H1 (cell line): ENCODE data around the gene ELAVL1. TPM values are rescaled to one million over a fixed set of nuclear protein-coding genes. Genes with fewer than 3 reads are reported as not detected.

Experiments used
- CTCF ChIA-PET: fragments of 300-600 bp; sonication (Branson Sonifier 250); formaldehyde crosslinking; loops from one replicate; lab custom pipeline; 2021; ENCODE audit not compliant: partially characterized antibody; lab: Charles Lee
- POLR2A ChIA-PET: fragments of 300-600 bp; sonication (Branson Sonifier 250); formaldehyde crosslinking; loops from one replicate; lab custom pipeline; 2021; ENCODE audit warnings: inconsistent platforms; ENCODE audit not compliant: partially characterized antibody; lab: Charles Lee
- DNase-seq, 2 experiments: peaks; one replicate each; pipeline versions ENCODE4 v3.0.0 to v3.0.0-alpha.2; 2010 to 2022; ENCODE audit warnings: low spot score in 2 of 2, low read depth in 1 of 2, mixed read lengths in 1 of 2
- FAIRE-seq: peaks from 2 replicates; lab custom pipeline; 2011; peaks lifted over from hg19 to GRCh38; lab: Jason Lieb, UNC
- H2AFZ ChIP-seq: 2 replicates; pipeline ENCODE4 v1.8.1; 2012; ENCODE audit warnings: low read length, inconsistent platforms
- H2AK5ac ChIP-seq: 2 replicates; pipeline ENCODE4 v1.6.1; 2013; ENCODE audit warnings: low read depth, low read length
- H2BK120ac ChIP-seq: replicated peaks from 2 replicates; pipeline ENCODE3; 2013; ENCODE audit warnings: low read depth, low read length, inconsistent platforms
- H2BK12ac ChIP-seq: 2 replicates; pipeline ENCODE4 v1.6.1; 2013; ENCODE audit warnings: low read depth, low read length
- H2BK15ac ChIP-seq: 2 replicates; pipeline ENCODE4 v1.6.1; 2013; ENCODE audit warnings: low read length
- H2BK20ac ChIP-seq: 2 replicates; pipeline ENCODE4 v1.6.1; 2013; ENCODE audit warnings: low read length
- H2BK5ac ChIP-seq: 2 replicates; pipeline ENCODE4 v1.6.1; 2013; ENCODE audit warnings: low read depth, low read length
- H3K14ac ChIP-seq: 2 replicates; pipeline ENCODE4 v1.6.1; 2013; ENCODE audit warnings: inconsistent platforms; ENCODE audit not compliant: insufficient read length
- H3K18ac ChIP-seq: 2 replicates; pipeline ENCODE4 v1.6.1; 2013; ENCODE audit warnings: low read length; ENCODE audit errors: extremely low read depth
- H3K23ac ChIP-seq: 2 replicates; pipeline ENCODE4 v1.6.1; 2013; ENCODE audit warnings: inconsistent platforms; ENCODE audit not compliant: insufficient read length
- H3K23me2 ChIP-seq: 2 replicates; pipeline ENCODE4 v1.6.1; 2013; ENCODE audit warnings: low read depth, low read length
- H3K27ac ChIP-seq: 2 replicates; pipeline ENCODE4 v1.6.1; 2011; ENCODE audit warnings: low read depth, low read length, inconsistent platforms
- H3K27me3 ChIP-seq, 4 experiments: replicated peaks in 1 of 4; 1 replicate in 1 of 4; 2 replicates in 3 of 4; pipeline versions ENCODE4 v1.6.1 to v1.8.1; 2011 to 2013; ENCODE audit warnings: low read length in 3 of 4, mild to moderate bottlenecking in 3 of 4, inconsistent platforms in 2 of 4, mixed read lengths in 2 of 4, moderate library complexity in 1 of 4; ENCODE audit not compliant: control insufficient read depth in 3 of 4, insufficient read depth in 3 of 4; ENCODE audit errors: extremely low read depth in 1 of 4
- H3K36me3 ChIP-seq, 4 experiments: 2 replicates each; pipeline versions ENCODE4 v1.6.1 to v1.8.1; 2011 to 2013; ENCODE audit warnings: mild to moderate bottlenecking in 4 of 4, low read length in 3 of 4, moderate library complexity in 2 of 4, control low read depth in 1 of 4, inconsistent platforms in 1 of 4; ENCODE audit not compliant: insufficient read depth in 4 of 4, control insufficient read depth in 2 of 4
- H3K4ac ChIP-seq: replicated peaks from 2 replicates; pipeline ENCODE3; 2013; ENCODE audit warnings: low read length, low read depth, mixed read lengths, inconsistent platforms; ENCODE audit not compliant: insufficient read length
- H3K4me1 ChIP-seq, 4 experiments: replicated peaks in 1 of 4; 1 replicate in 1 of 4; 2 replicates in 3 of 4; pipeline versions ENCODE4 v1.6.1 to v1.8.1; 2011 to 2013; ENCODE audit warnings: low read length in 3 of 4, inconsistent platforms in 2 of 4, mixed read lengths in 1 of 4; ENCODE audit not compliant: insufficient read depth in 4 of 4, control insufficient read depth in 3 of 4
- H3K4me2 ChIP-seq, 2 experiments: 2 replicates each; pipeline versions ENCODE4 v1.6.1 to v1.8.1; 2011 to 2013; ENCODE audit warnings: low read depth in 2 of 2, low read length in 2 of 2, control low read depth in 1 of 2, inconsistent platforms in 1 of 2, mild to moderate bottlenecking in 1 of 2; ENCODE audit not compliant: insufficient read depth in 1 of 2
- H3K4me3 ChIP-seq, 4 experiments: fragments of 200-600, 300-600 bp in 1 of 4; sonication (generic), shearing (Covaris generic), sonication (Bioruptor Twin) in 1 of 4; 2 replicates each; pipeline versions ENCODE4 v1.5.1 to v1.8.1; 2011 to 2016; ENCODE audit warnings: low read length in 4 of 4, low read depth in 3 of 4, control low read depth in 2 of 4, inconsistent platforms in 2 of 4, mild to moderate bottlenecking in 2 of 4, mixed read lengths in 1 of 4, moderate library complexity in 1 of 4; ENCODE audit not compliant: insufficient read depth in 2 of 4; ENCODE audit errors: extremely low read depth in 1 of 4
- H3K56ac ChIP-seq: replicated peaks from 2 replicates; pipeline ENCODE3; 2013; ENCODE audit warnings: low read depth, mild to moderate bottlenecking, mixed read lengths, low read length, inconsistent platforms; ENCODE audit not compliant: insufficient read length
- H3K79me1 ChIP-seq: 2 replicates; pipeline ENCODE4 v1.6.1; 2013; ENCODE audit warnings: low read depth, low read length, control low read depth
- H3K79me2 ChIP-seq, 2 experiments: 2 replicates each; pipeline versions ENCODE4 v1.6.1 to v1.8.1; 2012 to 2013; ENCODE audit warnings: low read length in 2 of 2, mild to moderate bottlenecking in 2 of 2, inconsistent platforms in 1 of 2; ENCODE audit not compliant: insufficient read depth in 2 of 2, control insufficient read depth in 1 of 2
- H3K9ac ChIP-seq, 4 experiments: replicated peaks in 1 of 4; 1 replicate in 1 of 4; 2 replicates in 3 of 4; pipeline versions ENCODE4 v1.6.1 to v1.8.1; 2011 to 2013; ENCODE audit warnings: low read depth in 3 of 4, low read length in 3 of 4, control low read depth in 2 of 4, mild to moderate bottlenecking in 2 of 4, moderate library complexity in 2 of 4, inconsistent platforms in 1 of 4; ENCODE audit errors: extremely low read depth in 1 of 4
- H3K9me3 ChIP-seq, 2 experiments: 2 replicates each; pipeline versions ENCODE4 v1.6.1 to v1.8.1; 2012 to 2013; ENCODE audit warnings: mild to moderate bottlenecking in 2 of 2, moderate library complexity in 2 of 2, control low read depth in 1 of 2, inconsistent platforms in 1 of 2, low read depth in 1 of 2, low read length in 1 of 2, mixed read lengths in 1 of 2; ENCODE audit not compliant: insufficient read depth in 2 of 2
- H4K20me1 ChIP-seq, 2 experiments: replicated peaks in 1 of 2; 2 replicates each; pipeline versions ENCODE3 to v1.8.1; 2011 to 2013; ENCODE audit warnings: inconsistent platforms in 2 of 2, low read length in 2 of 2, mild to moderate bottlenecking in 1 of 2; ENCODE audit not compliant: insufficient read depth in 2 of 2, control insufficient read depth in 1 of 2
- H4K5ac ChIP-seq: 2 replicates; pipeline ENCODE4 v1.6.1; 2013; ENCODE audit warnings: low read length, low read depth, mixed read lengths, inconsistent platforms; ENCODE audit not compliant: insufficient read length
- H4K8ac ChIP-seq: 2 replicates; pipeline ENCODE4 v1.8.0; 2013; ENCODE audit warnings: mild to moderate bottlenecking, moderate library complexity, low read length, inconsistent platforms; ENCODE audit not compliant: insufficient read depth; ENCODE audit errors: extremely low read depth
- H4K91ac ChIP-seq: replicated peaks from 2 replicates; pipeline ENCODE3; 2013; ENCODE audit warnings: low read length, mixed read lengths, inconsistent platforms; ENCODE audit not compliant: insufficient read length
- CBX5 ChIP-seq: fragments of 300-800, 300-1000 bp; sonication (generic); IDR thresholded peaks from 2 replicates; pipeline ENCODE4 v1.7.1; 2016; ENCODE audit warnings: antibody characterized with exemption, low read length, low read depth
- RAD21 ChIP-seq, 2 experiments: IDR thresholded peaks in 1 of 2; conservative IDR thresholded peaks in 1 of 2; 2 replicates each; pipeline ENCODE4 v1.6.1; 2011; ENCODE audit warnings: low read depth in 2 of 2, low read length in 2 of 2, improper control_type of control experiment in 1 of 2, inconsistent platforms in 1 of 2, mild to moderate bottlenecking in 1 of 2, moderate library complexity in 1 of 2
- SIN3A ChIP-seq, 2 experiments: IDR thresholded peaks in 1 of 2; conservative IDR thresholded peaks in 1 of 2; 2 replicates each; pipeline ENCODE4 v1.6.1; 2011 to 2012; ENCODE audit warnings: low read length in 2 of 2, improper control_type of control experiment in 1 of 2, low read depth in 1 of 2, mild to moderate bottlenecking in 1 of 2
- WGBS, 2 experiments: shearing (Covaris generic) in 1 of 2; methylation state at CpG; one replicate each; pipeline versions ENCODE4 v1.1.6 to v1.1.7; 2013 to 2015; ENCODE audit warnings: low lambda C conversion rate in 2 of 2, mixed read lengths in 2 of 2, inconsistent platforms in 1 of 2, low coverage in 1 of 2, missing lambda C conversion rate in 1 of 2; ENCODE audit not compliant: insufficient replicate concordance in 2 of 2, insufficient coverage in 1 of 2, insufficient read length in 1 of 2; ENCODE audit errors: extremely low coverage in 1 of 2, missing lambda C conversion rate in 1 of 2; 5-methylcytosine and 5-hydroxymethylcytosine counted together
- polyA plus RNA-seq, 7 experiments: library from polyadenylated mRNA; depleted of rRNA in 3 of 7; stranded (reverse) in 5 of 7; unstranded in 2 of 7; fragments of >200 nt in 5 of 7; fragments of 200-250 nt in 2 of 7; gene quantifications; 1 replicate in 5 of 7; 2 replicates in 1 of 7; 4 replicates in 1 of 7; pipeline versions ENCODE4 v1.2.1 to v1.2.3, GENCODE V29; 2011 to 2013; ENCODE audit warnings: missing spikeins in 2 of 7, mixed read lengths in 2 of 7
- total RNA-seq: library from RNA; stranded (reverse); fragmentation: NEBNext Ultra II Directional; extraction: Animal tissue kit (Norgen Biotek cat#: 25700); gene quantifications from 2 replicates; pipeline ENCODE4 v1.2.1, GENCODE V29; 2021

The ELAVL1 gene
- total and polyA plus RNA-seq, 2 of the 8 experiments (the other 6 are each of a cell fraction or from before 2014, with no cell fraction given): 56.7 to 163 TPM

DNA sequence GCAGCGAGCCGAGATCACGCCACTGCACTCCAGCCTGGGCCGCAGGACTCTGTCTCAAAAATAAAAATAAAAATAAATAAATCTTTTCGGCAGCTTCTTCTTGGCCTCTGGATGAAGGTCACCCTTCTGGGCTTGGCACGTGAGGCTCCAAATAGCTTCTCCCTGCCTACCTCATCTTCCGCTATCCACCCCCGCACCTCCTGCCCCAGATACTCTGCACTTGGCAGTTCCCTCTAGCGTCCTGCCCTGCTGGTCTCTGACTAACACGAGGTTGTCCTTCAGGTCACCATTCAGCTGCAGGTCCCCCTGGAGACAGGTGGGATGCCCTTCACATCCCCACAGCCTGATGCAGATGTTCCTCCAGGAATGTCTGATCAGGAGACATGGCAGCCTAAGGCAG lies 38.6 kb upstream of the ELAVL1 start:
- Histone ChIP-seq H2BK5ac (no peak overlapping the region), H2AFZ (no peak overlapping the region), H4K20me1 (no peaks in the 10 kb centered on the region), H2BK120ac (no peak overlapping the region), H4K5ac (no peak overlapping the region), H2BK20ac (no peak overlapping the region), H3K36me3 (no peaks in the 10 kb centered on the region), H3K4me1 (no peaks in the 10 kb centered on the region), H3K79me1 (no peaks in the 10 kb centered on the region), H3K4ac (no peak overlapping the region), H3K14ac (no peak overlapping the region), H3K23me2 (no peaks in the 10 kb centered on the region), H3K9ac (no peak overlapping the region), H3K4me2 (no peak overlapping the region), H2BK12ac (no peak overlapping the region), H2BK15ac (no peak overlapping the region), H3K18ac (no peak overlapping the region; the same call in 1 of the 2 replicates), H3K27me3 (peaks cover 0 to 3% (median under 1%) of the 10 kb centered on the region in 4 experiments; a peak in 3 of 7 replicates), H2AK5ac (no peak overlapping the region), H3K79me2 (no peaks in the 10 kb centered on the region), H3K23ac (no peak overlapping the region), H3K27ac (no peak overlapping the region), H4K8ac (no peak overlapping the region), H3K56ac (no peak overlapping the region), H3K4me3 (no peak overlapping the region), H4K91ac (no peak overlapping the region), H3K9me3 (no peaks in the 10 kb centered on the region)
- TF ChIP-seq CBX5: no peak
- TF ChIP-seq SIN3A (conservative IDR thresholded peaks at IDR 0.05 in 1 of 2, IDR thresholded peaks at IDR 0.05 in 1 of 2; ENCODE audit: low read depth in 1 of 2, low read length in 2 of 2): no peak
- TF ChIP-seq RAD21 (IDR thresholded peaks at IDR 0.05 in 1 of 2, conservative IDR thresholded peaks at IDR 0.05 in 1 of 2; ENCODE audit: low read depth in 2 of 2, low read length in 2 of 2): no peak
- 92% methylated on average over 10 of the region's 10 CpGs; no CpG with 5 or more reads in 1 of the 2 experiments for WGBS, 2 experiments
- DNase-seq (no peak), FAIRE-seq (no peak)
- ChIA-PET CTCF (interaction anchor here (0.8 to 4.4 kb wide), 4 partner anchors 14 to 42 kb away, joined by 3 to 21 read pairs (median 10); no protein-coding TSS in a partner anchor), POLR2A (interaction anchor here (1.1 to 1.7 kb wide), 3 partner anchors 11 to 38 kb away, joined by 3 to 7 read pairs (median 7); no protein-coding TSS in a partner anchor)
